Measurements from ENCODE around the gene SLC46A3.
"Not testable (repeated sequence)": the region's sequence is repeated elsewhere in the genome, so short reads cannot be mapped to it uniquely, and the experiment has no call there.

Gene SLC46A3

GRCh38 chr13:28718543-28719226 lies at the start of gene SLC46A3:
TSS of gene SLC46A3 (minus strand) at chr13:28718970. CDS start at chr13:28717998, 972 bp downstream.
- DNase-seq, result peak; percentile 97

- DNase-seq, result no peak
Observed at GRCh38 chr13:28763887-28764286, 45.1 kb upstream of the SLC46A3 start.

GRCh38 chr13:28761586-28761985 lies 42.8 kb upstream of the SLC46A3 start:
- DNase-seq, result no peak

- no peak for DNase-seq
Observed at GRCh38 chr13:28755546-28755870, 36.7 kb upstream of the SLC46A3 start.

- DNase-seq, result no peak
Observed at GRCh38 chr13:28754698-28755545, 36.2 kb upstream of the SLC46A3 start.

GRCh38 chr13:28753946-28754345 lies 35.2 kb upstream of the SLC46A3 start:
- no peak for DNase-seq

- DNase-seq, result no peak
Observed at GRCh38 chr13:28753208-28753892, 34.6 kb upstream of the SLC46A3 start.

GRCh38 chr13:28751175-28751960 lies 32.6 kb upstream of the SLC46A3 start:
- DNase-seq, result no peak

- DNase-seq, result no peak
Observed at GRCh38 chr13:28750187-28751045, 31.6 kb upstream of the SLC46A3 start.

- DNase-seq, result no peak
Observed at GRCh38 chr13:28747851-28748250, 29.1 kb upstream of the SLC46A3 start.

GRCh38 chr13:28746287-28746612 lies 27.5 kb upstream of the SLC46A3 start:
- no peak for DNase-seq

GRCh38 chr13:28744656-28745055 lies 25.9 kb upstream of the SLC46A3 start:
- DNase-seq, result no peak

- DNase-seq, result peak; percentile 26
Observed at GRCh38 chr13:28744091-28744536, 25.3 kb upstream of the SLC46A3 start.

- DNase-seq, result no peak
Observed at GRCh38 chr13:28743499-28744083, 24.8 kb upstream of the SLC46A3 start.

GRCh38 chr13:28743020-28743419 lies 24.2 kb upstream of the SLC46A3 start:
- no peak for DNase-seq

GRCh38 chr13:28742445-28742844 lies 23.7 kb upstream of the SLC46A3 start:
- not testable (repeated sequence) for DNase-seq

- no peak for DNase-seq
Observed at GRCh38 chr13:28741084-28741491, 22.3 kb upstream of the SLC46A3 start.

- DNase-seq, result no peak
Observed at GRCh38 chr13:28739376-28739775, 20.6 kb upstream of the SLC46A3 start.

- no peak for DNase-seq
Observed at GRCh38 chr13:28735481-28736029, 16.8 kb upstream of the SLC46A3 start.

GRCh38 chr13:28734906-28735305 lies 16.1 kb upstream of the SLC46A3 start:
- DNase-seq, result no peak

GRCh38 chr13:28730762-28731161 lies 12.0 kb upstream of the SLC46A3 start:
- no peak for DNase-seq

Data from CD4-positive, alpha-beta T cell treated with Interleukin-15 for 1 hour (primary cell).